Smooth muscle cell (in vitro differentiated cells): Measurements from ENCODE around the gene YEATS4. TPM values are rescaled to one million over a fixed set of nuclear protein-coding genes. Genes with fewer than 3 reads are reported as not detected.

Source experiments
- DNase-seq: peaks from one replicate; lab custom pipeline; 2025; ENCODE audit not compliant: unreplicated experiment; lab: John Stamatoyannopoulos, UW
- H2AFZ ChIP-seq: fragments of 200-600 bp; sonication (generic); 2 replicates; pipeline ENCODE4 v1.6.0; 2016; ENCODE audit warnings: antibody characterized with exemption, low read depth, mild to moderate bottlenecking
- H3F3A ChIP-seq: fragments of 200-600 bp; sonication (generic); 2 replicates; pipeline ENCODE4 v1.6.0; 2017; ENCODE audit warnings: antibody characterized with exemption, low read depth
- H3K27ac ChIP-seq: fragments of 200-600 bp; sonication (generic); 2 replicates; pipeline ENCODE4 v1.5.1; 2016; ENCODE audit warnings: low read depth, mild to moderate bottlenecking
- H3K27me3 ChIP-seq: fragments of 200-600 bp; sonication (generic); 2 replicates; pipeline ENCODE4 v1.6.1; 2016; ENCODE audit warnings: low read depth, mild to moderate bottlenecking
- H3K36me3 ChIP-seq: fragments of 200-600 bp; sonication (generic); 2 replicates; pipeline ENCODE4 v1.5.1; 2016; ENCODE audit warnings: low read depth
- H3K4me1 ChIP-seq: fragments of 200-600 bp; sonication (generic); 2 replicates; pipeline ENCODE4 v1.5.1; 2016; ENCODE audit warnings: low read depth
- H3K4me2 ChIP-seq: fragments of 200-600 bp; sonication (generic); 2 replicates; pipeline ENCODE4 v1.6.0; 2016; ENCODE audit warnings: mild to moderate bottlenecking
- H3K4me3 ChIP-seq: fragments of 200-600 bp; sonication (generic); 2 replicates; pipeline ENCODE4 v1.5.1; 2016; ENCODE audit warnings: mild to moderate bottlenecking
- H3K79me2 ChIP-seq: fragments of 200-600 bp; sonication (generic); 2 replicates; pipeline ENCODE4 v1.6.0; 2016; ENCODE audit warnings: low read depth, mild to moderate bottlenecking
- H3K9ac ChIP-seq: fragments of 200-600 bp; sonication (generic); 2 replicates; pipeline ENCODE4 v1.6.0; 2016; ENCODE audit warnings: low read depth
- H3K9me3 ChIP-seq: fragments of 200-600 bp; sonication (generic); replicated peaks from 2 replicates; pipeline ENCODE4 v1.5.1; 2016; ENCODE audit warnings: low read depth
- H4K20me1 ChIP-seq: fragments of 200-600 bp; sonication (generic); 2 replicates; pipeline ENCODE4 v1.6.0; 2016; ENCODE audit warnings: low read depth
- WGBS: methylation state at CpG from one replicate; pipeline ENCODE4 v1.1.7; 2016; ENCODE audit warnings: low lambda C conversion rate; 5-methylcytosine and 5-hydroxymethylcytosine counted together
- polyA plus RNA-seq: library from polyadenylated mRNA; unstranded; fragments of >200 nt; fragmentation: Nextera tagmentation; extraction: Ambion mirVana; gene quantifications from 2 replicates; pipeline ENCODE4 v1.2.1, GENCODE V29; 2016
- total RNA-seq: library from RNA; depleted of rRNA; stranded (reverse); fragments of >200 nt; gene quantifications from 2 replicates; pipeline ENCODE4 v1.2.3, GENCODE V29; 2014
- TF ChIP-seq, protein P1 (sequence below): fragments of 200-600 bp; sonication (generic); IDR thresholded peaks from 2 replicates; pipeline ENCODE4 v1.5.1; 2017; ENCODE audit warnings: borderline replicate concordance, mild to moderate bottlenecking, antibody characterized with exemption; ENCODE audit not compliant: insufficient read depth, poor library complexity, severe bottlenecking

Gene YEATS4
- total and polyA plus RNA-seq, 2 experiments from 2014 or later: 9.9 to 32.7 TPM

DNA sequence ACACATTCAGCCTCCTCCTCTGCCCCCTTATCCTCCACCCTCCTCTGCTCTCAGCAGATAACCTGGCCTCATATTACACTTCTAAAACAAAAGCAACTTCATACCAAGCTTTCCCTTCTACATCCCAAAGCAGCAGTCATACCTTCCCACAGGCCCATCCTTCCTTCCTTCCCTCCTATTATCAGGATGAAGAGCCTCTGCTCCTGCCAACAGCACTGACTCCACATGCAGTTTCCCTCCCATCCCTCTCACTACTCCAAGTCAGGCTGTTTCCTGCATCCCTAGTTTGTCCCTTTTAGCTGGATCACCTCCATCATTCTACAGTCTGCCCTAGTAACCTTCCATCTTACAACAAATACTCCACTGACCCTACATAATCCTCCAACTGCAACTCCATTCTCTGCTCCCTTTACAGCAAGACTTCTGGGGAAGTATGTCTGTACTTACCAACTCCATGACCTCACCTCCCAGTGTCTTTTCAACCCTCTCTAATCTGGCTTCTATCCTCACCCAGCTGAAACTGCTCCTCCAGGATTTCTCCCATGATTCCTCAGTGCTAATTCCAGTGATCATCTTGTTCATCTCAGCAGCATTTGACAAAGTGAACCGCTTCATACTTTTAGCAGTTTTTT is 4.9 kb upstream of the YEATS4 start:
- TF ChIP-seq, protein P1, sequence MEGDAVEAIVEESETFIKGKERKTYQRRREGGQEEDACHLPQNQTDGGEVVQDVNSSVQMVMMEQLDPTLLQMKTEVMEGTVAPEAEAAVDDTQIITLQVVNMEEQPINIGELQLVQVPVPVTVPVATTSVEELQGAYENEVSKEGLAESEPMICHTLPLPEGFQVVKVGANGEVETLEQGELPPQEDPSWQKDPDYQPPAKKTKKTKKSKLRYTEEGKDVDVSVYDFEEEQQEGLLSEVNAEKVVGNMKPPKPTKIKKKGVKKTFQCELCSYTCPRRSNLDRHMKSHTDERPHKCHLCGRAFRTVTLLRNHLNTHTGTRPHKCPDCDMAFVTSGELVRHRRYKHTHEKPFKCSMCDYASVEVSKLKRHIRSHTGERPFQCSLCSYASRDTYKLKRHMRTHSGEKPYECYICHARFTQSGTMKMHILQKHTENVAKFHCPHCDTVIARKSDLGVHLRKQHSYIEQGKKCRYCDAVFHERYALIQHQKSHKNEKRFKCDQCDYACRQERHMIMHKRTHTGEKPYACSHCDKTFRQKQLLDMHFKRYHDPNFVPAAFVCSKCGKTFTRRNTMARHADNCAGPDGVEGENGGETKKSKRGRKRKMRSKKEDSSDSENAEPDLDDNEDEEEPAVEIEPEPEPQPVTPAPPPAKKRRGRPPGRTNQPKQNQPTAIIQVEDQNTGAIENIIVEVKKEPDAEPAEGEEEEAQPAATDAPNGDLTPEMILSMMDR: no peak
- WGBS: 76% methylated on average over 1 of the region's 1 CpG
- H3K9me3 ChIP-seq: no peaks in the 10 kb centered on the region
- no peak overlapping the region for H3K4me3 ChIP-seq
- no peaks in the 10 kb centered on the region for H3K79me2 ChIP-seq
- H3K27ac ChIP-seq: no peak overlapping the region
- H4K20me1 ChIP-seq: no peaks in the 10 kb centered on the region
- DNase-seq: no peak
- no peaks in the 10 kb centered on the region for H3K36me3 ChIP-seq
- no peak overlapping the region for H3K9ac ChIP-seq
- peaks cover 8% of the 10 kb centered on the region for H3F3A ChIP-seq
- peak overlapping the region; percentile 41 for H2AFZ ChIP-seq
- no peak overlapping the region for H3K4me2 ChIP-seq
- H3K27me3 ChIP-seq: no peaks in the 10 kb centered on the region
- peaks cover 5% of the 10 kb centered on the region for H3K4me1 ChIP-seq

DNA sequence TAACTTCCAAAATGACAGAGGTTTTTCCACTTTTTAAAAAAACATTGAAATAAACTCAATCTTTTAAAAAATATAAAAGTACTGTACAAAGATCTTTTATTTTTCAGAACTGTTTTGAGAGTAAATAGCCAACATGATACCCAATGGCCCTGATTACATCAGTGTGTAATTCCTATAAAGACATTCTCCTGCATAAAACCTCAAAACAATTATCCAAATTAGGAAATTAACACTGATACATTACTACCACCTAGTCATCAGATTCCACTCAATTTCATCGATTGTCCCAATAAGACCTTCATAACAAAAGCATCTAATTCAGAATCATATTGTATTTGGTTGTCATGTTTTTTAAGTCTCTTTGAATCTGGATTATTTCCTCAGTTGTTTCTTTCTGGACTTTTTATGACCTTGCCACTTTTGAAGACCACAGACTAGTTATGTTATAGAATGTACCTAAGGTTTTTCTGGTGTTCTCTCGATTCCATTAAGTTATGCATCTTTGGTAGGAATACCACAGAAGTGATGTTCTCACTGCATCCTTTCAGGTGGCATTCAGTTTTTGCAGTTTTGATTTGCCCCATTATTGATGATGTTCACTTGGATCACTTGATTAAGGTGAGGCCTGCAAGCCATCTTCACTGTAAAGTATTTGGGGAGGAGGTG is 4.0 kb upstream of the YEATS4 start:
- 76% methylated on average over 2 of the region's 2 CpGs for WGBS
- no peaks in the 10 kb centered on the region for H3K9me3 ChIP-seq
- no peak overlapping the region for H3K27ac ChIP-seq
- H3F3A ChIP-seq: peaks cover 8% of the 10 kb centered on the region
- TF ChIP-seq, protein P1: no peak
- no peak overlapping the region for H3K4me2 ChIP-seq
- H2AFZ ChIP-seq: no peak overlapping the region
- no peak overlapping the region for H3K4me3 ChIP-seq
- peaks cover 5% of the 10 kb centered on the region for H3K4me1 ChIP-seq
- H4K20me1 ChIP-seq: no peaks in the 10 kb centered on the region
- peaks cover 3% of the 10 kb centered on the region for H3K79me2 ChIP-seq
- DNase-seq: no peak
- H3K9ac ChIP-seq: no peak overlapping the region
- no peaks in the 10 kb centered on the region for H3K36me3 ChIP-seq
- no peaks in the 10 kb centered on the region for H3K27me3 ChIP-seq

DNA sequence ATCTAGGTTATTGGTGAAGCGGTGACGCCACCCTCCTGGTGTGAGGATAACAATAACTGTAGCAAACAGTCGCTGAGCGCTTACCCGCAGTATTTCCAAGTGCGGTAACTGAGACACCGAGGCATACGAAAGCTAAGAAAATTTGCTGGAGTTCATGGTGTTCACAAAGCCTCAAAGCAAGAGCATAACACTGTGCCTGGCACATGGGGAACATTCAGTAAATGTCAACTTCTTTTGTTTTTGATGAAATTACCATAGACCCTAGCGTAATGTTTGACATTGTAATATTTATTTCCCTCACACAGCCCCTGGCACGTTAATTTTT is 767 bp downstream of the YEATS4 start:
- H3K36me3 ChIP-seq: peaks cover 6% of the 10 kb centered on the region
- H4K20me1 ChIP-seq: no peaks in the 10 kb centered on the region
- WGBS: 12% methylated on average over 10 of the region's 10 CpGs
- no peaks in the 10 kb centered on the region for H3K27me3 ChIP-seq
- H3K9ac ChIP-seq: peak overlapping the region; percentile 82
- peaks cover 28% of the 10 kb centered on the region for H3K79me2 ChIP-seq
- H3K4me1 ChIP-seq: peaks cover 5% of the 10 kb centered on the region
- peak overlapping the region; percentile 84 for H3K4me2 ChIP-seq
- peak overlapping the region; percentile 81 for H3K4me3 ChIP-seq
- H3F3A ChIP-seq: peaks cover 8% of the 10 kb centered on the region
- H3K27ac ChIP-seq: peak overlapping the region; percentile 87
- H3K9me3 ChIP-seq: no peaks in the 10 kb centered on the region
- H2AFZ ChIP-seq: peak overlapping the region; percentile 87
- no peak for DNase-seq
- TF ChIP-seq, protein P1: no peak

DNA sequence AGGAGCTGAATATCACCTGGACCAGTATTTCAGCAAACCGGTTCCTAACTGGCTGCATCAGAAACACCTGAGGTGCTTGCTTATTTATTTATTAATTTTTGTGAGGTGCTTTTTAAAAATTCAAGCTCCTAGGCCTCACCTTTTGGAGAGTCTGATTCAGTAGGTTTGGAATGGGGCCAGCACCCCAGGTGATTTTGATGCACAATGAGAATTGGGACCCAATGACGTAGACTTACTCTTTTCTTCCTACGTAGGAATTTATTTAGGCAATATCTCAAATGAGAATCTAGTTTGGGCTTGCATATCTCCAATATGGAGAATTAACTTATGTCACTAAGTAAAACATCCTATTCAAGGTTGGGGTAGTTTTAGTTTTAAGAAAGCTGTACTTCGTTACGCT is 7.3 kb downstream of the YEATS4 start:
- Histone ChIP-seq H3K27ac (no peak overlapping the region), H3K4me1 (no peaks in the 10 kb centered on the region), H3K36me3 (peaks cover 6% of the 10 kb centered on the region), H3K4me3 (no peak overlapping the region), H4K20me1 (no peaks in the 10 kb centered on the region), H3F3A (no peaks in the 10 kb centered on the region), H3K9me3 (no peaks in the 10 kb centered on the region), H3K9ac (no peak overlapping the region), H3K27me3 (no peaks in the 10 kb centered on the region), H3K4me2 (no peak overlapping the region), H2AFZ (no peak overlapping the region), H3K79me2 (peaks cover 12% of the 10 kb centered on the region)
- TF ChIP-seq, protein P1: no peak
- 98% methylated on average over 5 of the region's 5 CpGs for WGBS
- no peak for DNase-seq
